H1 (cell line): ENCODE data around the gene ZNF212. TPM values are rescaled to one million over a fixed set of nuclear protein-coding genes. Genes with fewer than 3 reads are reported as not detected.

Experiments used
- CTCF ChIA-PET: fragments of 300-600 bp; sonication (Branson Sonifier 250); formaldehyde crosslinking; loops from one replicate; lab custom pipeline; 2021; ENCODE audit not compliant: partially characterized antibody; lab: Charles Lee
- POLR2A ChIA-PET: fragments of 300-600 bp; sonication (Branson Sonifier 250); formaldehyde crosslinking; loops from one replicate; lab custom pipeline; 2021; ENCODE audit warnings: inconsistent platforms; ENCODE audit not compliant: partially characterized antibody; lab: Charles Lee
- DNase-seq, 2 experiments: peaks; one replicate each; pipeline versions ENCODE4 v3.0.0 to v3.0.0-alpha.2; 2010 to 2022; ENCODE audit warnings: low spot score in 2 of 2, low read depth in 1 of 2, mixed read lengths in 1 of 2
- FAIRE-seq: peaks from 2 replicates; lab custom pipeline; 2011; peaks lifted over from hg19 to GRCh38; lab: Jason Lieb, UNC
- H2AFZ ChIP-seq: 2 replicates; pipeline ENCODE4 v1.8.1; 2012; ENCODE audit warnings: low read length, inconsistent platforms
- H2AK5ac ChIP-seq: 2 replicates; pipeline ENCODE4 v1.6.1; 2013; ENCODE audit warnings: low read depth, low read length
- H2BK120ac ChIP-seq: replicated peaks from 2 replicates; pipeline ENCODE3; 2013; ENCODE audit warnings: low read depth, low read length, inconsistent platforms
- H2BK12ac ChIP-seq: 2 replicates; pipeline ENCODE4 v1.6.1; 2013; ENCODE audit warnings: low read depth, low read length
- H2BK15ac ChIP-seq: 2 replicates; pipeline ENCODE4 v1.6.1; 2013; ENCODE audit warnings: low read length
- H2BK20ac ChIP-seq: 2 replicates; pipeline ENCODE4 v1.6.1; 2013; ENCODE audit warnings: low read length
- H2BK5ac ChIP-seq: 2 replicates; pipeline ENCODE4 v1.6.1; 2013; ENCODE audit warnings: low read depth, low read length
- H3K14ac ChIP-seq: 2 replicates; pipeline ENCODE4 v1.6.1; 2013; ENCODE audit warnings: inconsistent platforms; ENCODE audit not compliant: insufficient read length
- H3K18ac ChIP-seq: 2 replicates; pipeline ENCODE4 v1.6.1; 2013; ENCODE audit warnings: low read length; ENCODE audit errors: extremely low read depth
- H3K23ac ChIP-seq: 2 replicates; pipeline ENCODE4 v1.6.1; 2013; ENCODE audit warnings: inconsistent platforms; ENCODE audit not compliant: insufficient read length
- H3K23me2 ChIP-seq: 2 replicates; pipeline ENCODE4 v1.6.1; 2013; ENCODE audit warnings: low read depth, low read length
- H3K27ac ChIP-seq: 2 replicates; pipeline ENCODE4 v1.6.1; 2011; ENCODE audit warnings: low read depth, low read length, inconsistent platforms
- H3K27me3 ChIP-seq, 4 experiments: replicated peaks in 1 of 4; 1 replicate in 1 of 4; 2 replicates in 3 of 4; pipeline versions ENCODE4 v1.6.1 to v1.8.1; 2011 to 2013; ENCODE audit warnings: low read length in 3 of 4, mild to moderate bottlenecking in 3 of 4, inconsistent platforms in 2 of 4, mixed read lengths in 2 of 4, moderate library complexity in 1 of 4; ENCODE audit not compliant: control insufficient read depth in 3 of 4, insufficient read depth in 3 of 4; ENCODE audit errors: extremely low read depth in 1 of 4
- H3K36me3 ChIP-seq, 4 experiments: 2 replicates each; pipeline versions ENCODE4 v1.6.1 to v1.8.1; 2011 to 2013; ENCODE audit warnings: mild to moderate bottlenecking in 4 of 4, low read length in 3 of 4, moderate library complexity in 2 of 4, control low read depth in 1 of 4, inconsistent platforms in 1 of 4; ENCODE audit not compliant: insufficient read depth in 4 of 4, control insufficient read depth in 2 of 4
- H3K4ac ChIP-seq: replicated peaks from 2 replicates; pipeline ENCODE3; 2013; ENCODE audit warnings: low read length, low read depth, mixed read lengths, inconsistent platforms; ENCODE audit not compliant: insufficient read length
- H3K4me1 ChIP-seq, 4 experiments: replicated peaks in 1 of 4; 1 replicate in 1 of 4; 2 replicates in 3 of 4; pipeline versions ENCODE4 v1.6.1 to v1.8.1; 2011 to 2013; ENCODE audit warnings: low read length in 3 of 4, inconsistent platforms in 2 of 4, mixed read lengths in 1 of 4; ENCODE audit not compliant: insufficient read depth in 4 of 4, control insufficient read depth in 3 of 4
- H3K4me2 ChIP-seq, 2 experiments: 2 replicates each; pipeline versions ENCODE4 v1.6.1 to v1.8.1; 2011 to 2013; ENCODE audit warnings: low read depth in 2 of 2, low read length in 2 of 2, control low read depth in 1 of 2, inconsistent platforms in 1 of 2, mild to moderate bottlenecking in 1 of 2; ENCODE audit not compliant: insufficient read depth in 1 of 2
- H3K4me3 ChIP-seq, 4 experiments: fragments of 200-600, 300-600 bp in 1 of 4; sonication (generic), shearing (Covaris generic), sonication (Bioruptor Twin) in 1 of 4; 2 replicates each; pipeline versions ENCODE4 v1.5.1 to v1.8.1; 2011 to 2016; ENCODE audit warnings: low read length in 4 of 4, low read depth in 3 of 4, control low read depth in 2 of 4, inconsistent platforms in 2 of 4, mild to moderate bottlenecking in 2 of 4, mixed read lengths in 1 of 4, moderate library complexity in 1 of 4; ENCODE audit not compliant: insufficient read depth in 2 of 4; ENCODE audit errors: extremely low read depth in 1 of 4
- H3K56ac ChIP-seq: replicated peaks from 2 replicates; pipeline ENCODE3; 2013; ENCODE audit warnings: low read depth, mild to moderate bottlenecking, mixed read lengths, low read length, inconsistent platforms; ENCODE audit not compliant: insufficient read length
- H3K79me1 ChIP-seq: 2 replicates; pipeline ENCODE4 v1.6.1; 2013; ENCODE audit warnings: low read depth, low read length, control low read depth
- H3K79me2 ChIP-seq, 2 experiments: 2 replicates each; pipeline versions ENCODE4 v1.6.1 to v1.8.1; 2012 to 2013; ENCODE audit warnings: low read length in 2 of 2, mild to moderate bottlenecking in 2 of 2, inconsistent platforms in 1 of 2; ENCODE audit not compliant: insufficient read depth in 2 of 2, control insufficient read depth in 1 of 2
- H3K9ac ChIP-seq, 4 experiments: replicated peaks in 1 of 4; 1 replicate in 1 of 4; 2 replicates in 3 of 4; pipeline versions ENCODE4 v1.6.1 to v1.8.1; 2011 to 2013; ENCODE audit warnings: low read depth in 3 of 4, low read length in 3 of 4, control low read depth in 2 of 4, mild to moderate bottlenecking in 2 of 4, moderate library complexity in 2 of 4, inconsistent platforms in 1 of 4; ENCODE audit errors: extremely low read depth in 1 of 4
- H3K9me3 ChIP-seq, 2 experiments: 2 replicates each; pipeline versions ENCODE4 v1.6.1 to v1.8.1; 2012 to 2013; ENCODE audit warnings: mild to moderate bottlenecking in 2 of 2, moderate library complexity in 2 of 2, control low read depth in 1 of 2, inconsistent platforms in 1 of 2, low read depth in 1 of 2, low read length in 1 of 2, mixed read lengths in 1 of 2; ENCODE audit not compliant: insufficient read depth in 2 of 2
- H4K20me1 ChIP-seq, 2 experiments: replicated peaks in 1 of 2; 2 replicates each; pipeline versions ENCODE3 to v1.8.1; 2011 to 2013; ENCODE audit warnings: inconsistent platforms in 2 of 2, low read length in 2 of 2, mild to moderate bottlenecking in 1 of 2; ENCODE audit not compliant: insufficient read depth in 2 of 2, control insufficient read depth in 1 of 2
- H4K5ac ChIP-seq: 2 replicates; pipeline ENCODE4 v1.6.1; 2013; ENCODE audit warnings: low read length, low read depth, mixed read lengths, inconsistent platforms; ENCODE audit not compliant: insufficient read length
- H4K8ac ChIP-seq: 2 replicates; pipeline ENCODE4 v1.8.0; 2013; ENCODE audit warnings: mild to moderate bottlenecking, moderate library complexity, low read length, inconsistent platforms; ENCODE audit not compliant: insufficient read depth; ENCODE audit errors: extremely low read depth
- H4K91ac ChIP-seq: replicated peaks from 2 replicates; pipeline ENCODE3; 2013; ENCODE audit warnings: low read length, mixed read lengths, inconsistent platforms; ENCODE audit not compliant: insufficient read length
- CHD2 ChIP-seq: IDR thresholded peaks from 2 replicates; pipeline ENCODE4 v1.6.1; 2012; ENCODE audit warnings: low read length, improper control_type of control experiment
- KDM1A ChIP-seq: fragments of 200-600, 300-600 bp; sonication (generic); IDR thresholded peaks from 2 replicates; pipeline ENCODE4 v1.7.1; 2016; ENCODE audit warnings: mild to moderate bottlenecking, low read length, borderline replicate concordance
- KDM5A ChIP-seq: fragments of 200-600 bp; IDR thresholded peaks from 2 replicates; pipeline ENCODE4 v1.7.1; 2012; ENCODE audit warnings: mild to moderate bottlenecking, low read length, inconsistent platforms, mixed read lengths
- SP4 ChIP-seq: IDR thresholded peaks from 2 replicates; pipeline ENCODE4 v1.6.1; 2012; ENCODE audit warnings: low read length, inconsistent platforms
- TCF12 ChIP-seq: IDR thresholded peaks from 2 replicates; pipeline ENCODE4 v1.6.1; 2011; ENCODE audit warnings: low read depth, mild to moderate bottlenecking, low read length
- USF2 ChIP-seq: IDR thresholded peaks from 2 replicates; pipeline ENCODE4 v1.6.1; 2011; ENCODE audit warnings: low read length, improper control_type of control experiment
- WGBS, 2 experiments: shearing (Covaris generic) in 1 of 2; methylation state at CpG; one replicate each; pipeline versions ENCODE4 v1.1.6 to v1.1.7; 2013 to 2015; ENCODE audit warnings: low lambda C conversion rate in 2 of 2, mixed read lengths in 2 of 2, inconsistent platforms in 1 of 2, low coverage in 1 of 2, missing lambda C conversion rate in 1 of 2; ENCODE audit not compliant: insufficient replicate concordance in 2 of 2, insufficient coverage in 1 of 2, insufficient read length in 1 of 2; ENCODE audit errors: extremely low coverage in 1 of 2, missing lambda C conversion rate in 1 of 2; 5-methylcytosine and 5-hydroxymethylcytosine counted together
- polyA plus RNA-seq, 7 experiments: library from polyadenylated mRNA; depleted of rRNA in 3 of 7; stranded (reverse) in 5 of 7; unstranded in 2 of 7; fragments of >200 nt in 5 of 7; fragments of 200-250 nt in 2 of 7; gene quantifications; 1 replicate in 5 of 7; 2 replicates in 1 of 7; 4 replicates in 1 of 7; pipeline versions ENCODE4 v1.2.1 to v1.2.3, GENCODE V29; 2011 to 2013; ENCODE audit warnings: missing spikeins in 2 of 7, mixed read lengths in 2 of 7
- total RNA-seq: library from RNA; stranded (reverse); fragmentation: NEBNext Ultra II Directional; extraction: Animal tissue kit (Norgen Biotek cat#: 25700); gene quantifications from 2 replicates; pipeline ENCODE4 v1.2.1, GENCODE V29; 2021

Gene ZNF212
- total and polyA plus RNA-seq, 2 of the 8 experiments (the other 6 are each of a cell fraction or from before 2014, with no cell fraction given), result 6.7 to 19.3 TPM

DNA sequence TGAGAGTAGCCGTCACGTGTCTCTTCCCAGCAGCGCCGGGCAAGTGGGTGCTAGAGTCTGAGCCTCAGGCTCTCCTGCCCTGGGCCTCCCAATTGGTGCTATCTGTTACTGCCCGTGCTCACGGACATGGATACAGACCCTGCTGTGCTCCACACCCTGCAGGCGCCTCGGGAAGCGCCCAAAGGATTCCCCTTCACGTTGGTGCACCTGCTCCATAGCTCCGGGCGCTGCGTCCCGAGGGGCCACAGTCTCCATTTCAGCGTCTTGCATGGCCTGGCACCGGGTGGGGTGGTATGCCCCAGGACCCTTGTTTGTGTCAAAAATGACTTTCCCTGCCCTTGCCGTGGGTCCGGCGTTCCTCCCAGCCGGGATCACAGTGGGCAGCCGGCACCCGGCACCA is 13.8 kb upstream of the ZNF212 start:
- CTCF ChIA-PET, result interaction anchor here (1.6 kb wide), 1 partner anchor 17 kb away, joined by 3 read pairs; no protein-coding TSS in a partner anchor
- no peaks in the 10 kb centered on the region for H3K27me3 ChIP-seq
- FAIRE-seq, result no peak

More for the DNA sequence above, 13.8 kb upstream of the ZNF212 start:
- Histone ChIP-seq H3K79me2 (no peaks in the 10 kb centered on the region), H4K8ac (no peak overlapping the region), H3K4me1 (no peaks in the 10 kb centered on the region; a peak in 1 of 7 replicates), H4K91ac (no peak overlapping the region), H2BK120ac (no peak overlapping the region), H2BK12ac (no peak overlapping the region), H3K23ac (no peak overlapping the region), H3K18ac (no peak overlapping the region), H3K36me3 (peaks cover 0 to 20% (median 5%) of the 10 kb centered on the region in 4 experiments; a peak in 6 of 8 replicates), H2AK5ac (no peak overlapping the region), H2BK20ac (no peak overlapping the region), H3K4me2 (no peak overlapping the region), H3K9ac (no peak overlapping the region), H3K23me2 (0 out of 2 replicates have a peak, but pooled peaks cover 4% of the 10 kb centered on the region), H2BK5ac (no peak overlapping the region), H3K27ac (no peak overlapping the region), H3K14ac (no peak overlapping the region), H2BK15ac (no peak overlapping the region), H3K9me3 (no peaks in the 10 kb centered on the region), H3K4ac (no peak overlapping the region), H4K5ac (no peak overlapping the region), H4K20me1 (peaks cover 0 to 10% of the 10 kb centered on the region in 2 experiments), H2AFZ (no peak overlapping the region), H3K4me3 (no peak overlapping the region), H3K56ac (no peak overlapping the region), H3K79me1 (peaks cover 2% of the 10 kb centered on the region; the same call in 1 of the 2 replicates)
- TF ChIP-seq KDM1A (no peak), SP4 (no peak), KDM5A (no peak), CHD2 (no peak), TCF12 (no peak), USF2 (no peak)
- POLR2A ChIA-PET, result interaction anchor here (1.1 kb wide), 1 partner anchor 24 kb away, joined by 6 read pairs; no protein-coding TSS in a partner anchor
- no peak for DNase-seq
- 94% methylated on average over 22 of the region's 22 CpGs; no CpG with 5 or more reads in 1 of the 2 experiments for WGBS, 2 experiments
